WTC11 (cell line): ENCODE measurements around the gene GALNT12. TPM values are rescaled to one million over a fixed set of nuclear protein-coding genes. Genes with fewer than 3 reads are reported as not detected.

Experiments used
- ATAC-seq: fragments of 200-7000 bp; cut with Tn5 transposase; 2 replicates; pipeline ENCODE4 v1.10.0; 2021; ENCODE audit warnings: mild to moderate bottlenecking, moderate library complexity
- CTCF ChIA-PET: fragments of 300-600 bp; sonication (Branson Sonifier 250); formaldehyde crosslinking; loops from one replicate; lab custom pipeline; 2021; ENCODE audit warnings: antibody characterized with exemption; lab: Charles Lee
- POLR2A ChIA-PET: fragments of 350-600 bp; sonication (Branson Sonifier 250); formaldehyde crosslinking; loops from one replicate; lab custom pipeline; 2021; ENCODE audit warnings: antibody characterized with exemption; lab: Charles Lee
- DNase-seq: peaks from one replicate; pipeline ENCODE4 v3.0.0; 2021; ENCODE audit warnings: low spot score
- H3K27ac Mint-ChIP-seq: 2 replicates; pipeline ENCODE4 v1.8.0; 2021; ENCODE audit warnings: mixed read lengths
- H3K27me3 Mint-ChIP-seq: 2 replicates; pipeline ENCODE4 v1.8.0; 2021; ENCODE audit warnings: low read depth, mild to moderate bottlenecking, moderate library complexity, mixed read lengths
- H3K36me3 Mint-ChIP-seq: 2 replicates; pipeline ENCODE4 v1.8.0; 2021; ENCODE audit warnings: mixed read lengths
- H3K4me1 Mint-ChIP-seq: 2 replicates; pipeline ENCODE4 v1.8.0; 2022; ENCODE audit warnings: mixed read lengths
- H3K4me3 Mint-ChIP-seq: 2 replicates; pipeline ENCODE4 v1.8.0; 2021; ENCODE audit warnings: mild to moderate bottlenecking, moderate library complexity, mixed read lengths
- H3K9me3 Mint-ChIP-seq: 2 replicates; pipeline ENCODE4 v1.8.0; 2021; ENCODE audit warnings: mixed read lengths
- EMX1 ChIP-seq: fragments of 250-450 bp; sonication (Bioruptor Pico); IDR thresholded peaks from 2 replicates; pipeline ENCODE4 v1.8.0; 2021; ENCODE audit warnings: mild to moderate bottlenecking
- ESRRA ChIP-seq: sonication (generic); formaldehyde crosslinking; IDR thresholded peaks from 2 replicates; pipeline ENCODE4 v1.8.1; 2022; ENCODE audit warnings: mild to moderate bottlenecking, missing genetic modification reagents, borderline replicate concordance
- ETV6 ChIP-seq: sonication (generic); formaldehyde crosslinking; IDR thresholded peaks from 2 replicates; pipeline ENCODE4 v1.8.1; 2022; ENCODE audit warnings: mild to moderate bottlenecking, missing genetic modification reagents
- FOXJ3 ChIP-seq: sonication (generic); formaldehyde crosslinking; IDR thresholded peaks from 2 replicates; pipeline ENCODE4 v1.9.0; 2021; ENCODE audit warnings: missing genetic modification reagents, mild to moderate bottlenecking, borderline replicate concordance
- FOXK1 ChIP-seq: sonication (generic); formaldehyde crosslinking; IDR thresholded peaks from 2 replicates; pipeline ENCODE4 v1.8.0; 2022; ENCODE audit warnings: mild to moderate bottlenecking, moderate library complexity, missing genetic modification reagents
- FOXP1 ChIP-seq: sonication (generic); formaldehyde crosslinking; IDR thresholded peaks from 2 replicates; pipeline ENCODE4 v1.8.0; 2022; ENCODE audit warnings: missing genetic modification reagents, mild to moderate bottlenecking, moderate library complexity, borderline replicate concordance
- GABPB1 ChIP-seq: sonication (generic); formaldehyde crosslinking; IDR thresholded peaks from 2 replicates; pipeline ENCODE4 v1.8.1; 2023; ENCODE audit warnings: mild to moderate bottlenecking, missing genetic modification reagents
- GRHL2 ChIP-seq: fragments of 250-450 bp; sonication (Bioruptor Pico); IDR thresholded peaks from 2 replicates; pipeline ENCODE4 v1.8.0; 2022; ENCODE audit warnings: mild to moderate bottlenecking, moderate library complexity; ENCODE audit not compliant: insufficient replicate concordance, severe bottlenecking
- MXD4 ChIP-seq: fragments of 250-450 bp; sonication (Bioruptor Pico); IDR thresholded peaks from 2 replicates; pipeline ENCODE4 v1.8.0; 2021; ENCODE audit warnings: mild to moderate bottlenecking, moderate library complexity, borderline replicate concordance
- MYBL2 ChIP-seq: sonication (generic); formaldehyde crosslinking; IDR thresholded peaks from 2 replicates; pipeline ENCODE4 v1.8.1; 2023; ENCODE audit warnings: mild to moderate bottlenecking, moderate library complexity, missing genetic modification reagents
- NFE2L1 ChIP-seq: sonication (generic); formaldehyde crosslinking; IDR thresholded peaks from 2 replicates; pipeline ENCODE4 v1.8.1; 2023; ENCODE audit warnings: missing genetic modification reagents
- PRRX2 ChIP-seq: fragments of 250-450 bp; sonication (Bioruptor Pico); IDR thresholded peaks from 2 replicates; pipeline ENCODE4 v1.8.0; 2021; ENCODE audit warnings: mild to moderate bottlenecking
- SMAD3 ChIP-seq: sonication (generic); formaldehyde crosslinking; IDR thresholded peaks from 2 replicates; pipeline ENCODE4 v1.8.0; 2022; ENCODE audit warnings: missing genetic modification reagents, mild to moderate bottlenecking, borderline replicate concordance
- SP1 ChIP-seq: sonication (generic); formaldehyde crosslinking; conservative IDR thresholded peaks from 2 replicates; pipeline ENCODE4 v1.8.1; 2022; ENCODE audit warnings: missing genetic modification reagents
- TEAD4 ChIP-seq: sonication (generic); formaldehyde crosslinking; IDR thresholded peaks from 2 replicates; pipeline ENCODE4 v1.8.0; 2022; ENCODE audit warnings: mild to moderate bottlenecking, missing genetic modification reagents
- ZNF138 ChIP-seq: sonication (generic); formaldehyde crosslinking; conservative IDR thresholded peaks from 2 replicates; pipeline ENCODE4 v1.8.1; 2022; ENCODE audit warnings: mild to moderate bottlenecking, moderate library complexity, missing genetic modification reagents
- ZNF263 ChIP-seq: sonication (generic); formaldehyde crosslinking; IDR thresholded peaks from 2 replicates; pipeline ENCODE4 v1.8.1; 2022; ENCODE audit warnings: low read depth, mild to moderate bottlenecking, moderate library complexity, missing genetic modification reagents
- ZNF317 ChIP-seq: sonication (generic); formaldehyde crosslinking; IDR thresholded peaks from 2 replicates; pipeline ENCODE4 v1.8.1; 2023; ENCODE audit warnings: low read depth, mild to moderate bottlenecking, moderate library complexity, missing genetic modification reagents, borderline replicate concordance
- ZNF671 ChIP-seq: fragments of 250-450 bp; sonication (Bioruptor Pico); IDR thresholded peaks from 2 replicates; pipeline ENCODE4 v1.8.0; 2021; ENCODE audit warnings: mild to moderate bottlenecking
- total RNA-seq: library from RNA; stranded (reverse); gene quantifications from 3 replicates; pipeline ENCODE4 v1.2.3, GENCODE V29; 2021
- TF ChIP-seq, protein P1 (sequence below): fragments of 250-450 bp; sonication (Bioruptor Pico); IDR thresholded peaks from 2 replicates; pipeline ENCODE4 v1.9.0; 2021; ENCODE audit warnings: mild to moderate bottlenecking, borderline replicate concordance
- TF ChIP-seq, protein P2 (sequence below): sonication (generic); formaldehyde crosslinking; IDR thresholded peaks from 2 replicates; pipeline ENCODE4 v1.8.0; 2022; ENCODE audit warnings: mild to moderate bottlenecking, missing genetic modification reagents
- TF ChIP-seq, protein P3 (sequence below): fragments of 200-600 bp; IDR thresholded peaks from 2 replicates; pipeline ENCODE4 v1.8.0; 2022; ENCODE audit warnings: antibody characterized with exemption
- TF ChIP-seq, protein P4 (sequence below): fragments of 250-450 bp; sonication (Bioruptor Pico); IDR thresholded peaks from 2 replicates; pipeline ENCODE4 v1.9.0; 2021; ENCODE audit warnings: mild to moderate bottlenecking
- TF ChIP-seq, protein P5 (sequence below): sonication (generic); formaldehyde crosslinking; IDR thresholded peaks from 2 replicates; pipeline ENCODE4 v1.8.1; 2023; ENCODE audit warnings: mild to moderate bottlenecking, missing genetic modification reagents, moderate library complexity
- TF ChIP-seq, protein P6 (sequence below): sonication (generic); formaldehyde crosslinking; IDR thresholded peaks from 2 replicates; pipeline ENCODE4 v1.8.1; 2023; ENCODE audit warnings: mild to moderate bottlenecking, missing genetic modification reagents, moderate library complexity
- TF ChIP-seq, protein P7 (sequence below): sonication (generic); formaldehyde crosslinking; IDR thresholded peaks from 2 replicates; pipeline ENCODE4 v1.8.1; 2023; ENCODE audit warnings: mild to moderate bottlenecking, missing genetic modification reagents

The GALNT12 gene
- total RNA-seq, 1 experiment from 2014 or later, result 19.3 TPM

DNA sequence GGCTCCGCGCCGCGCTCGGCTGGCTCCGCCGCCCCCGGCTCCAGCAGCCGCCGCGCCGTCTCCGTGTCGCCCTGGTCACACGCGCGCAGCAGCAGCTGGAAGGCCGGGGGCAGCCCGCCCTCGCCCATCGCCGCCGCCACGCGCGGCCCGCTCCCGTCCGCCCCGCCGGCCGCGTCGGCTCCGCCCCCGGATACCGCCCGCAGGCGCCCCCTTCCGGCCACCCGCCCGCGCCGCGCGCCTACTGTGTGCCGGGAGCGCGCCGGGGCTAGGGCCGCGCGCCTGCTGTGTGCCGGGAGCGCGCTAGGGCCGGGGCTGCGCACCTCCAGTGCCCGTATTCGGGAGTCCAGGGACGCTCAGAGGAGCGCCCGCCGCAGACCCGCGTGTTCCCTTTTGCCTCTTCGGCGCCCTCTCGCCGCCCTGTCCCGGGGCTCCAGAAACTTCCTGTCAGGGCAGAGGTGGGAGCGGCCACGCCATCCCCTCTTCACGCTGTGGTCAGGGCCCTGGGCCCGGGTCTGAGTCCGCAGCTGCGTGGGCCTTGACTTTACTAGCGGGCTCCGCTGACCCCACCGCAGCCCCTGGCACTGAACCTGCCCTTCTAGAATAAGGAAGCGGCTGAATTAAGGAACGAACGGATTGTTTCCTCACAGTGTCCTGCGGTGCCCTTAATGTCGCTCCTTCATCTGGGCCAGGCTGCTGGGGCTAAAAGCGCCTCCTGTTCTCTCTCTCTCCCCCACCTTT is 10.9 kb upstream of the GALNT12 start, which contains the start of gene ANKS6:
Gene ANKS6 (minus strand): TSS at position 192 of the 738 bp plus-strand sequence. CDS start 64 bp downstream, at position 128.
- Mint-ChIP-seq H3K9me3 (peaks cover 11% of the 10 kb centered on the region), H3K4me1 (peaks cover 48% of the 10 kb centered on the region), H3K4me3 (peak within 1 kb of the TSS; percentile 77), H3K36me3 (peaks cover 10% of the 10 kb centered on the region), H3K27me3 (peaks cover 20% of the 10 kb centered on the region), H3K27ac (no peak within 1 kb of the TSS)
- DNase-seq (peak; percentile 81), ATAC-seq (peak; percentile 89)
- CTCF ChIA-PET, result interaction anchor here (0.9 to 1.6 kb wide), 3 partner anchors 13 to 23 kb away, joined by 3 read pairs; no protein-coding TSS in a partner anchor
- POLR2A ChIA-PET, result no interaction called here
- TF ChIP-seq ZNF317 (CRISPR knock-in tag) (no peak), ETV6 (CRISPR knock-in tag) (0 out of 2 replicates have a peak, but pooled peaks have one; percentile 45), ZNF263 (CRISPR knock-in tag) (no peak), SP1 (peak; percentile 59; the same call in 1 of the 2 replicates), GABPB1 (CRISPR knock-in tag) (no peak), MYBL2 (CRISPR knock-in tag) (0 out of 2 replicates have a peak, but pooled peaks have one; percentile 7), NFE2L1 (CRISPR knock-in tag) (no peak), FOXP1 (CRISPR knock-in tag) (peak; percentile 11; the same call in 1 of the 2 replicates), FOXK1 (peak; percentile 43; the same call in 1 of the 2 replicates), MXD4 (CRISPR knock-in tag) (peak; percentile 77; the same call in 1 of the 2 replicates), ZNF671 (peak; percentile 71; the same call in 1 of the 2 replicates), EMX1 (CRISPR knock-in tag) (peak; percentile 81), ESRRA (CRISPR knock-in tag) (no peak), TEAD4 (no peak), GRHL2 (CRISPR knock-in tag) (no peak), ZNF138 (CRISPR knock-in tag) (no peak), SMAD3 (0 out of 2 replicates have a peak, but pooled peaks have one; percentile 52), PRRX2 (0 out of 2 replicates have a peak, but pooled peaks have one; percentile 47), FOXJ3 (CRISPR knock-in tag) (no peak)
- TF ChIP-seq, protein P1, sequence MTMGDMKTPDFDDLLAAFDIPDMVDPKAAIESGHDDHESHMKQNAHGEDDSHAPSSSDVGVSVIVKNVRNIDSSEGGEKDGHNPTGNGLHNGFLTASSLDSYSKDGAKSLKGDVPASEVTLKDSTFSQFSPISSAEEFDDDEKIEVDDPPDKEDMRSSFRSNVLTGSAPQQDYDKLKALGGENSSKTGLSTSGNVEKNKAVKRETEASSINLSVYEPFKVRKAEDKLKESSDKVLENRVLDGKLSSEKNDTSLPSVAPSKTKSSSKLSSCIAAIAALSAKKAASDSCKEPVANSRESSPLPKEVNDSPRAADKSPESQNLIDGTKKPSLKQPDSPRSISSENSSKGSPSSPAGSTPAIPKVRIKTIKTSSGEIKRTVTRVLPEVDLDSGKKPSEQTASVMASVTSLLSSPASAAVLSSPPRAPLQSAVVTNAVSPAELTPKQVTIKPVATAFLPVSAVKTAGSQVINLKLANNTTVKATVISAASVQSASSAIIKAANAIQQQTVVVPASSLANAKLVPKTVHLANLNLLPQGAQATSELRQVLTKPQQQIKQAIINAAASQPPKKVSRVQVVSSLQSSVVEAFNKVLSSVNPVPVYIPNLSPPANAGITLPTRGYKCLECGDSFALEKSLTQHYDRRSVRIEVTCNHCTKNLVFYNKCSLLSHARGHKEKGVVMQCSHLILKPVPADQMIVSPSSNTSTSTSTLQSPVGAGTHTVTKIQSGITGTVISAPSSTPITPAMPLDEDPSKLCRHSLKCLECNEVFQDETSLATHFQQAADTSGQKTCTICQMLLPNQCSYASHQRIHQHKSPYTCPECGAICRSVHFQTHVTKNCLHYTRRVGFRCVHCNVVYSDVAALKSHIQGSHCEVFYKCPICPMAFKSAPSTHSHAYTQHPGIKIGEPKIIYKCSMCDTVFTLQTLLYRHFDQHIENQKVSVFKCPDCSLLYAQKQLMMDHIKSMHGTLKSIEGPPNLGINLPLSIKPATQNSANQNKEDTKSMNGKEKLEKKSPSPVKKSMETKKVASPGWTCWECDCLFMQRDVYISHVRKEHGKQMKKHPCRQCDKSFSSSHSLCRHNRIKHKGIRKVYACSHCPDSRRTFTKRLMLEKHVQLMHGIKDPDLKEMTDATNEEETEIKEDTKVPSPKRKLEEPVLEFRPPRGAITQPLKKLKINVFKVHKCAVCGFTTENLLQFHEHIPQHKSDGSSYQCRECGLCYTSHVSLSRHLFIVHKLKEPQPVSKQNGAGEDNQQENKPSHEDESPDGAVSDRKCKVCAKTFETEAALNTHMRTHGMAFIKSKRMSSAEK (CRISPR knock-in tag), result no peak
- TF ChIP-seq, protein P2, sequence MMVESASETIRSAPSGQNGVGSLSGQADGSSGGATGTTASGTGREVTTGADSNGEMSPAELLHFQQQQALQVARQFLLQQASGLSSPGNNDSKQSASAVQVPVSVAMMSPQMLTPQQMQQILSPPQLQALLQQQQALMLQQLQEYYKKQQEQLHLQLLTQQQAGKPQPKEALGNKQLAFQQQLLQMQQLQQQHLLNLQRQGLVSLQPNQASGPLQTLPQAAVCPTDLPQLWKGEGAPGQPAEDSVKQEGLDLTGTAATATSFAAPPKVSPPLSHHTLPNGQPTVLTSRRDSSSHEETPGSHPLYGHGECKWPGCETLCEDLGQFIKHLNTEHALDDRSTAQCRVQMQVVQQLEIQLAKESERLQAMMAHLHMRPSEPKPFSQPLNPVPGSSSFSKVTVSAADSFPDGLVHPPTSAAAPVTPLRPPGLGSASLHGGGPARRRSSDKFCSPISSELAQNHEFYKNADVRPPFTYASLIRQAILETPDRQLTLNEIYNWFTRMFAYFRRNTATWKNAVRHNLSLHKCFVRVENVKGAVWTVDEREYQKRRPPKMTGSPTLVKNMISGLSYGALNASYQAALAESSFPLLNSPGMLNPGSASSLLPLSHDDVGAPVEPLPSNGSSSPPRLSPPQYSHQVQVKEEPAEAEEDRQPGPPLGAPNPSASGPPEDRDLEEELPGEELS, result peak; percentile 64; the same call in 1 of the 2 replicates
- TF ChIP-seq, protein P3, sequence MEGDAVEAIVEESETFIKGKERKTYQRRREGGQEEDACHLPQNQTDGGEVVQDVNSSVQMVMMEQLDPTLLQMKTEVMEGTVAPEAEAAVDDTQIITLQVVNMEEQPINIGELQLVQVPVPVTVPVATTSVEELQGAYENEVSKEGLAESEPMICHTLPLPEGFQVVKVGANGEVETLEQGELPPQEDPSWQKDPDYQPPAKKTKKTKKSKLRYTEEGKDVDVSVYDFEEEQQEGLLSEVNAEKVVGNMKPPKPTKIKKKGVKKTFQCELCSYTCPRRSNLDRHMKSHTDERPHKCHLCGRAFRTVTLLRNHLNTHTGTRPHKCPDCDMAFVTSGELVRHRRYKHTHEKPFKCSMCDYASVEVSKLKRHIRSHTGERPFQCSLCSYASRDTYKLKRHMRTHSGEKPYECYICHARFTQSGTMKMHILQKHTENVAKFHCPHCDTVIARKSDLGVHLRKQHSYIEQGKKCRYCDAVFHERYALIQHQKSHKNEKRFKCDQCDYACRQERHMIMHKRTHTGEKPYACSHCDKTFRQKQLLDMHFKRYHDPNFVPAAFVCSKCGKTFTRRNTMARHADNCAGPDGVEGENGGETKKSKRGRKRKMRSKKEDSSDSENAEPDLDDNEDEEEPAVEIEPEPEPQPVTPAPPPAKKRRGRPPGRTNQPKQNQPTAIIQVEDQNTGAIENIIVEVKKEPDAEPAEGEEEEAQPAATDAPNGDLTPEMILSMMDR, result peak; percentile 25; the same call in 1 of the 2 replicates
- TF ChIP-seq, protein P4, sequence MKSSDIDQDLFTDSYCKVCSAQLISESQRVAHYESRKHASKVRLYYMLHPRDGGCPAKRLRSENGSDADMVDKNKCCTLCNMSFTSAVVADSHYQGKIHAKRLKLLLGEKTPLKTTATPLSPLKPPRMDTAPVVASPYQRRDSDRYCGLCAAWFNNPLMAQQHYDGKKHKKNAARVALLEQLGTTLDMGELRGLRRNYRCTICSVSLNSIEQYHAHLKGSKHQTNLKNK (CRISPR knock-in tag), result no peak
- TF ChIP-seq, protein P5, sequence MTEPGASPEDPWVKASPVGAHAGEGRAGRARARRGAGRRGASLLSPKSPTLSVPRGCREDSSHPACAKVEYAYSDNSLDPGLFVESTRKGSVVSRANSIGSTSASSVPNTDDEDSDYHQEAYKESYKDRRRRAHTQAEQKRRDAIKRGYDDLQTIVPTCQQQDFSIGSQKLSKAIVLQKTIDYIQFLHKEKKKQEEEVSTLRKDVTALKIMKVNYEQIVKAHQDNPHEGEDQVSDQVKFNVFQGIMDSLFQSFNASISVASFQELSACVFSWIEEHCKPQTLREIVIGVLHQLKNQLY (CRISPR knock-in tag), result no peak
- TF ChIP-seq, protein P6, sequence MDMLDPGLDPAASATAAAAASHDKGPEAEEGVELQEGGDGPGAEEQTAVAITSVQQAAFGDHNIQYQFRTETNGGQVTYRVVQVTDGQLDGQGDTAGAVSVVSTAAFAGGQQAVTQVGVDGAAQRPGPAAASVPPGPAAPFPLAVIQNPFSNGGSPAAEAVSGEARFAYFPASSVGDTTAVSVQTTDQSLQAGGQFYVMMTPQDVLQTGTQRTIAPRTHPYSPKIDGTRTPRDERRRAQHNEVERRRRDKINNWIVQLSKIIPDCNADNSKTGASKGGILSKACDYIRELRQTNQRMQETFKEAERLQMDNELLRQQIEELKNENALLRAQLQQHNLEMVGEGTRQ (CRISPR knock-in tag), result no peak
- TF ChIP-seq, protein P7, sequence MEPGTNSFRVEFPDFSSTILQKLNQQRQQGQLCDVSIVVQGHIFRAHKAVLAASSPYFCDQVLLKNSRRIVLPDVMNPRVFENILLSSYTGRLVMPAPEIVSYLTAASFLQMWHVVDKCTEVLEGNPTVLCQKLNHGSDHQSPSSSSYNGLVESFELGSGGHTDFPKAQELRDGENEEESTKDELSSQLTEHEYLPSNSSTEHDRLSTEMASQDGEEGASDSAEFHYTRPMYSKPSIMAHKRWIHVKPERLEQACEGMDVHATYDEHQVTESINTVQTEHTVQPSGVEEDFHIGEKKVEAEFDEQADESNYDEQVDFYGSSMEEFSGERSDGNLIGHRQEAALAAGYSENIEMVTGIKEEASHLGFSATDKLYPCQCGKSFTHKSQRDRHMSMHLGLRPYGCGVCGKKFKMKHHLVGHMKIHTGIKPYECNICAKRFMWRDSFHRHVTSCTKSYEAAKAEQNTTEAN (CRISPR knock-in tag), result 0 out of 2 replicates have a peak, but pooled peaks have one; percentile 25
